ENCODE measurements around the gene CDA. TPM values are rescaled to one million over a fixed set of nuclear protein-coding genes. Genes with fewer than 3 reads are reported as not detected.

Gene CDA
- total RNA-seq, 4 donors from 2014 or later = 0.96 to 4.3 (median 3.1) TPM; not detected in 1

DNA sequence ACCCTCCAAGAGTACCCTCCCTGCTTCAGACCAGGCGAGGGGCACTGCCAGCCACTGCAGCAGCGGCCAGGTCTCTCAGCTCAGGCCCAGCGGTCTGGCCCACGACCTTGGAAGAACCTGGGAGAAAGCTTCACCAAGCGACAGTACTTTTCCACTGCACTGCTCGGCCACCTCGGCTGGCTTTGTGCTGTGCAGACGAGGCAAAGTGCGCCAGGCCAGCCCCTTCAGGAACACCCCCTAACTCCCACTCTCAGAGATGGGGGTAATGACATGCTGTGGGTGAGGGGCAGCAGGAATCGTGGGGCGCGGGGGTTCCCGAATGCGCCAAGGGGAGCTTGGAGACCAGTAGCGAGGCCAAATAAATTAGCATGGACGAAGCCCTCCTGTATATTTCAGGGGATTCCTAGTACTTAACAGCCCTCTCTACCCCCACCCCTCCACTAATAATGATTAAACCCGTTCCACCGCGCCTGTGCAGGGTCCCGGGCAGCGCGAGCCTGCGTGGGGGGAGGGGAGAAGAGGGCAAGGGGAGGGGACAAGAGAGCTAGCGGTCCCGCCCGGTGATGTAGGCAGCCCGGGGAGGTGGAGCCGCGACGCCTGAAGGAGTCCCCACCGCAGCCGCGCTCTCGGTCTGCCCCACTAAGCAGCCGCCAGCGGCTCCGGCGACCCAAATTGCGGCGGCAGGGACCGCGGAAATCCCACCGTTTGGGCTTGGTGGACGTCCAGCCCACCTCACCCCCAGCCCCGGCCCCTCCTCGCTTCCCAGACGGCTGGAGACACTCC is 36.8 kb upstream of the CDA start, which contains the start of gene FAM43B:
Gene FAM43B (plus strand): TSS at position 629 of the 783 bp plus-strand sequence. CDS start 401 bp downstream, outside the sequence.
- Histone ChIP-seq H3K9me3 (no peaks in the 10 kb centered on the region), H3K4me3 (peak within 1 kb of the TSS in 1 of 2 donors; percentile 50), H3K27ac (peak within 1 kb of the TSS in 3 of 4 donors; percentile 59 to 73 (median 71)), H3K36me3 (no peaks in the 10 kb centered on the region), H3K4me1 (peaks cover 0 to 40% (median 10%) of the 10 kb centered on the region in 3 donors), H3K27me3 (peaks cover 84% of the 10 kb centered on the region)
- 29% methylated on average over 4 of the region's 47 CpGs; no CpG with 5 or more reads in 1 of the 2 donors for WGBS, 2 donors (ENCODE audit: low coverage in 1 of 2)
- TF ChIP-seq EP300 (IDR thresholded peaks at IDR 0.05) = no peak
- peak; percentile 11 to 32 for TF ChIP-seq POLR2A (IDR thresholded peaks at IDR 0.05)
- ATAC-seq = peak; percentile 85

DNA sequence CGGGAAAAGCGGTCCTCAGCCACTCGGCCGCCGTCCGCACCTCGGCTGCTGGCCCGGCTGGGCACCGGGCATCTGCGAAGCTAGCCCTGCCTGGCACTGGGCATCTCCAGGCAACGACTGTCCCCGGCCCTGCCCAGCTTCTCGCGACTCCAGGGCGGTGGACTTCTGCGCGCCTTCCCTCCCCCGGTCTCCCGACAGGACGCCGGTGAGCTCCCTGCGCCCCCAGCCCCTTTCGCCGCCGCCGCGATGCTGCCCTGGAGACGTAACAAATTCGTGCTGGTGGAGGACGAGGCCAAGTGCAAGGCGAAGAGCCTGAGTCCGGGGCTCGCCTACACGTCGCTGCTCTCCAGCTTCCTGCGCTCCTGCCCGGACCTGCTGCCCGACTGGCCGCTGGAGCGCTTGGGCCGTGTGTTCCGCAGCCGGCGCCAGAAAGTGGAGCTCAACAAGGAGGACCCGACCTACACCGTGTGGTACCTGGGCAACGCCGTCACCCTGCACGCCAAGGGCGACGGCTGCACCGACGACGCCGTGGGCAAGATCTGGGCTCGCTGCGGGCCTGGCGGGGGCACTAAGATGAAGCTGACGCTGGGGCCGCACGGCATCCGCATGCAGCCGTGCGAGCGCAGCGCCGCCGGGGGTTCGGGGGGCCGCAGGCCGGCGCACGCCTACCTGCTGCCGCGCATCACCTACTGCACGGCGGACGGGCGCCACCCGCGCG is 36.0 kb upstream of the CDA start:
- no CpG with 5 or more reads among the region's 82 CpGs for WGBS, 2 donors (ENCODE audit: low coverage in 1 of 2)
- Histone ChIP-seq H3K4me1 (peaks cover 0 to 40% (median 10%) of the 10 kb centered on the region in 3 donors), H3K27ac (peak overlapping the region in 3 of 4 donors; percentile 59 to 73 (median 71)), H3K9me3 (no peaks in the 10 kb centered on the region), H3K36me3 (no peaks in the 10 kb centered on the region), H3K4me3 (peak overlapping the region in 1 of 2 donors; percentile 50), H3K27me3 (peaks cover 87% of the 10 kb centered on the region)
- TF ChIP-seq POLR2A (IDR thresholded peaks at IDR 0.05) (no peak), POLR2AphosphoS5 (IDR thresholded peaks at IDR 0.05) (no peak), EP300 (IDR thresholded peaks at IDR 0.05) (no peak)
- TF ChIP-seq, protein P1, sequence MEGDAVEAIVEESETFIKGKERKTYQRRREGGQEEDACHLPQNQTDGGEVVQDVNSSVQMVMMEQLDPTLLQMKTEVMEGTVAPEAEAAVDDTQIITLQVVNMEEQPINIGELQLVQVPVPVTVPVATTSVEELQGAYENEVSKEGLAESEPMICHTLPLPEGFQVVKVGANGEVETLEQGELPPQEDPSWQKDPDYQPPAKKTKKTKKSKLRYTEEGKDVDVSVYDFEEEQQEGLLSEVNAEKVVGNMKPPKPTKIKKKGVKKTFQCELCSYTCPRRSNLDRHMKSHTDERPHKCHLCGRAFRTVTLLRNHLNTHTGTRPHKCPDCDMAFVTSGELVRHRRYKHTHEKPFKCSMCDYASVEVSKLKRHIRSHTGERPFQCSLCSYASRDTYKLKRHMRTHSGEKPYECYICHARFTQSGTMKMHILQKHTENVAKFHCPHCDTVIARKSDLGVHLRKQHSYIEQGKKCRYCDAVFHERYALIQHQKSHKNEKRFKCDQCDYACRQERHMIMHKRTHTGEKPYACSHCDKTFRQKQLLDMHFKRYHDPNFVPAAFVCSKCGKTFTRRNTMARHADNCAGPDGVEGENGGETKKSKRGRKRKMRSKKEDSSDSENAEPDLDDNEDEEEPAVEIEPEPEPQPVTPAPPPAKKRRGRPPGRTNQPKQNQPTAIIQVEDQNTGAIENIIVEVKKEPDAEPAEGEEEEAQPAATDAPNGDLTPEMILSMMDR (IDR thresholded peaks at IDR 0.05) = no peak
- ATAC-seq = no peak

DNA sequence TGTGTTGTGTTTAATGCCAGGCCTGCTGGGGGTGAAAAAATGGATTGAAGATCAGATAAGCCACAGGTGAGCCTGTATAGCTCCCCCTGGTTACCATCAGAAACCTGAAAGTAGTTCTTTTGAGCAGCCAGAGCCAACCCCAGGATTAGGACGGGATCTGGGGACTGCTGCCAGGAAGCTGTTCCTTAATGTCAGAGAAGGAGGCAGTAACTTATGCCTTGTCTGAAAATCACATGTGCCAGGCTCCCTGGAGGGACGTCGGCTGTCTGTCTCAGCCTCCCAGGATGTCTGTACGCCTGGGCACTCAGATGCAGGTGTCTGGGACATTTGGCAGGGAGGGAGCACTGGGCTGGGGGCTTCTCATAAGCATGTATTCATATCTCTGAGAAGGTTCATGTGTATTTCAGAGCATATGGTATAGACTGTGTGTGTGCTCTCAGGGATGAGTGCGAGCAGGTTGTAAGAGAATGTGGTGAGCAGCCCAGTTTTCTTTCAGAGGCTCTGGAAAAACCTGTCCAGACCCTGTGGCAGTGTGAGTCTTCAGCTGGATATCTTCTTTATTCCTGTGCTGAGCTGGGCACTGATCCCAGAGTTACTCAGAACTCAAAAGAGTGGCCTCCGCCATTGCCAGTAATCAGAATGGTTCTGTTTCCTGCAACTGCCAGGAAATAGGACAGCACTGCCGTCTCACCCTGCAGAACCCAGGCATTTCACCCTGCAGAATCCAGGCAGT is 33.7 kb upstream of the CDA start:
- 32 to 79% methylated on average over 3 of the region's 7 CpGs for WGBS, 2 donors (ENCODE audit: low coverage in 1 of 2)
- H3K4me1 ChIP-seq = peaks cover 0 to 40% (median 10%) of the 10 kb centered on the region in 3 donors
- peak overlapping the region in 1 of 4 donors; percentile 35 for H3K27ac ChIP-seq
- TF ChIP-seq EP300 (IDR thresholded peaks at IDR 0.05) (no peak), POLR2A (IDR thresholded peaks at IDR 0.05) (no peak), POLR2AphosphoS5 (IDR thresholded peaks at IDR 0.05) (no peak)
- TF ChIP-seq, protein P1 (IDR thresholded peaks at IDR 0.05) = no peak
- ATAC-seq = no peak
- no peaks in the 10 kb centered on the region for H3K36me3 ChIP-seq
- H3K27me3 ChIP-seq = peaks cover 78% of the 10 kb centered on the region
- no peaks in the 10 kb centered on the region for H3K9me3 ChIP-seq
- H3K4me3 ChIP-seq = no peak overlapping the region

DNA sequence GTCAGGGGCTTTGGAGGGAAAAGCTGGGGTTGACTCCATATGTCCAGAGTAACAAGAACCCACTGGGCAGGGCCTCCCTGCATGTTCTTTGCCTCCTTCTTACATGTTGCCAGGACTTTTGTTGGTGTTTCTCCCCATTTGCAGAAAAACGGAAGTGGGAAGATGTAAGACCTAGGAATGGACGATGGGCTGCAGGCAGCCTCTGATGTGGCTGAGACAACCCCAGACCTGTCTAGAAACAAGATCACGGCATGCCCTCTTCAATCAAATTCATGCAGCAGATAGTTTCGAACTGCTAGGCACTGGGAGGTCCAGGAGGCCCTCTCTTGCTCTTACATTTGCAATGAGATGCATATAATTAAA is 33.2 kb upstream of the CDA start:
- H3K4me1 ChIP-seq = peaks cover 0 to 40% (median 10%) of the 10 kb centered on the region in 3 donors

More for the DNA sequence above, 33.2 kb upstream of the CDA start:
- Histone ChIP-seq H3K27me3 (peaks cover 80% of the 10 kb centered on the region), H3K4me3 (no peak overlapping the region), H3K27ac (no peak overlapping the region), H3K9me3 (no peaks in the 10 kb centered on the region), H3K36me3 (no peaks in the 10 kb centered on the region)
- no peak for ATAC-seq
- 70 to 100% methylated on average over 1 to 2 of the region's 4 CpGs for WGBS, 2 donors (ENCODE audit: low coverage in 1 of 2)
- TF ChIP-seq, protein P1 (IDR thresholded peaks at IDR 0.05) = no peak
- no peak for TF ChIP-seq POLR2A (IDR thresholded peaks at IDR 0.05)
- no peak for TF ChIP-seq POLR2AphosphoS5 (IDR thresholded peaks at IDR 0.05)
- no peak for TF ChIP-seq EP300 (IDR thresholded peaks at IDR 0.05)
